ENCODE results near the gene RBKS.

Gene RBKS

DNA sequence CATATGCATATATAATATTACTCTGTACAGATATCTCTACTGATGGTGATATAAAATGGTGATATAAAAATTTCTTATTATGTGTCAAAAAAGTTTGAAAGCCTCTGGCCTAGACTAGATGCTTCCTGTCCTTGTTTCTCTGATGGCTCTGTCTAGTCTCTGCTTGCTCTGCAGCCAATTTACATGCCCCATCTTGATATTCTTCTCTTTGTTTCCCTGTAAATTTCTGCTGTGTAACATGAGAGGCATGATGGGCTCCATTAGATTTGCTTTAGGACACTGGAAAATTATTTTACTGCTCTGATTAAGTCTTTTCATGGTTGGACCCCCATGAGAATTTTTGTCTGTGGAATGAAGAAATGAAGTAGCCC, 24.6 kb upstream of the RBKS start:
- no peak for TF ChIP-seq ZFX (IDR thresholded peaks at IDR 0.05)
- TF ChIP-seq, protein P1, sequence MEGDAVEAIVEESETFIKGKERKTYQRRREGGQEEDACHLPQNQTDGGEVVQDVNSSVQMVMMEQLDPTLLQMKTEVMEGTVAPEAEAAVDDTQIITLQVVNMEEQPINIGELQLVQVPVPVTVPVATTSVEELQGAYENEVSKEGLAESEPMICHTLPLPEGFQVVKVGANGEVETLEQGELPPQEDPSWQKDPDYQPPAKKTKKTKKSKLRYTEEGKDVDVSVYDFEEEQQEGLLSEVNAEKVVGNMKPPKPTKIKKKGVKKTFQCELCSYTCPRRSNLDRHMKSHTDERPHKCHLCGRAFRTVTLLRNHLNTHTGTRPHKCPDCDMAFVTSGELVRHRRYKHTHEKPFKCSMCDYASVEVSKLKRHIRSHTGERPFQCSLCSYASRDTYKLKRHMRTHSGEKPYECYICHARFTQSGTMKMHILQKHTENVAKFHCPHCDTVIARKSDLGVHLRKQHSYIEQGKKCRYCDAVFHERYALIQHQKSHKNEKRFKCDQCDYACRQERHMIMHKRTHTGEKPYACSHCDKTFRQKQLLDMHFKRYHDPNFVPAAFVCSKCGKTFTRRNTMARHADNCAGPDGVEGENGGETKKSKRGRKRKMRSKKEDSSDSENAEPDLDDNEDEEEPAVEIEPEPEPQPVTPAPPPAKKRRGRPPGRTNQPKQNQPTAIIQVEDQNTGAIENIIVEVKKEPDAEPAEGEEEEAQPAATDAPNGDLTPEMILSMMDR (conservative IDR thresholded peaks at IDR 0.05) = no peak
- H3K27ac ChIP-seq = no peak overlapping the region

DNA sequence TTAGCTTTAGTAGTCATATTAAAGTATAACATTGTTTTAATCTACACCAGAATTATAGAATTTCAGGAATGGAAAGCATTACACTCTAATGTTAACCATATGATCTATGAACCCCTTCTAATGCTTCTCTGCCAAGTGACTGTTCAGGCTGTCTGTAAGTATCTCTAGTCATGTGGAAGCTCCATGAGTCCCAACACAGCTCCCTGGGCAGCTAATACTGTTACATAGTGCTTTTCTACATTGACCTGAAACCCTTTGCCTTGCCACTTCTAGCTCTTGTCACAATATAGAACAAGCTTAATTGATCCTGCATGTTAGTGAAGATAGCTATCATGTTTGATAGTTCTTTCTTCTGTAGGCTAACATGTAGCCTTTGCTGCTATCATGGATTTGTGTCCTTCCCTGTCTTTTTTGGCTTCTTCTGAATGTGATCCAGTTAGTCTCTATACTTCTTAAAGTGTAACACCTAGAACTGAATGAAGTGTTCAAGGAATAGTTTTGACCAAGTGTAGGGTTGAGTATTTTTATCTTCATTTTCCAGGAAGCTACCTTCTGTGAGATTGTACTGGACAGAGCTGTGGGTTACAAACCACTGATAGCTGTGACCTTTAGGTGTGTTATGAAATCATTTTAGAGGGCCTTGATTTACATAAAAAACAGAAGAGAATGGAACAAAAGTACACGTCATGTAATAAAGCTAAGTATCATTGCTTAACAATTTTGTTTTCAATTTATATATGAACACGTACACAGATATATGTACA, 24.0 kb upstream of the RBKS start:
- H3K27ac ChIP-seq = no peak overlapping the region
- TF ChIP-seq ZFX (IDR thresholded peaks at IDR 0.05) = no peak
- TF ChIP-seq, protein P1 (conservative IDR thresholded peaks at IDR 0.05) = no peak

- no peak overlapping the region for H3K27ac ChIP-seq
- TF ChIP-seq, protein P1 (conservative IDR thresholded peaks at IDR 0.05) = no peak
- no peak for TF ChIP-seq ZFX (IDR thresholded peaks at IDR 0.05)
Measured at GRCh38 chr2:27912512-27912911, 22.3 kb upstream of the RBKS start.

DNA sequence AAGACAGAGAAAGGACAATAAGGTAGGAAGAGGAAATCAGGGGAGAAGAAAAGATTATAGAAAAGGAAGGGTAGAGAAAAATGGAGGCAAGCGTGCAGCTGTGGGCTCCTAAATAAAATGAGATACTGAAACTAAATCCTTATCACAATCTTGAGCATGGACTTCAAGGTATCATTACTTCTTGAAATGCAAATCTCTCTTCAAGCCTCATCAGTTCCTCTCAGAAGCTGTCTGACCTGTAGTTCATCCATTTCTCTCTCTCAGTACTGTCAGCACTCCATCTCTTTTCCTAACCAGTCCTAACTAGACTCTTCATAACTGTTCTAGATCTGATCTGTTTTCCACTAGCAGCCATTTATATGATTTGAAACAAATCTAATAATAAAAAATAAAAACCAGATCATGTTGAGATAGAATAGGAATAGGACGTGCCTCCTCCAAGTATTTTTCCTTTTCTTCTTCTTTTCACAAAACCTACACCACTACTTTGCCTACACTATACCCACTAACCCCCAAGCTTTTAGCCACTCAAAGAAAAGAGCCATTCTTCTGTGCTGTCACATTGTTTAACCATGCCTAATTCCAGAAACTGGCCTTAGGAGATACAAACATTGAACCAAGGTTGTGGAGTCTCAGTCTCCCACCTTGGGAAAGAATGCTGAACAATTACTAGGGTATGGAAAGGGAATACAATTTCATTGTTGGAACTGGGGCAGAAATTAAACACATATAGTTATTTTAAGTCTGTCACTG, 21.4 kb upstream of the RBKS start:
- TF ChIP-seq, protein P1 (conservative IDR thresholded peaks at IDR 0.05) = no peak
- no peak for TF ChIP-seq ZFX (IDR thresholded peaks at IDR 0.05)
- H3K27ac ChIP-seq = no peak overlapping the region

GRCh38 chr2:27909901-27910300, 19.7 kb upstream of the RBKS start:
- H3K27ac ChIP-seq = no peak overlapping the region
- TF ChIP-seq ZFX (IDR thresholded peaks at IDR 0.05) = no peak
- TF ChIP-seq, protein P1 (conservative IDR thresholded peaks at IDR 0.05) = no peak

DNA sequence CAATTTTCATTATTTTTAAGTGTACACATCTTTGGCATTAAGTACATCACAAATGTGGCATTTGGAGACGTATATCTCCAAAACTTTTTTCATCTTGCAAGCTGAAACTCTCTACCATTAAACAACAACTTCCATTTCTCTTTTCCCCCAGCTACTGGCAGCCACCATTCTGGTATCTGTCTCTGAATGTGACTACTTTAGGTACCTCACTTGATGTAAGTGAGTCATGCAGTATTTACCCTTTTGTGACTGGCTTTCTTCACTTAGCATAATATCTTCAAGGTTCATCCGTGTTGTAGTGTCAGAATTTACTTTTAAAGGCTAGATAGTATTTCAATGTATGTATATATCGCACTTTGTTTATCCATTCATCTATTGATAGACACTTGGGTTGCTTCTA, 17.4 kb upstream of the RBKS start:
- no peak overlapping the region for H3K27ac ChIP-seq
- TF ChIP-seq, protein P1 (conservative IDR thresholded peaks at IDR 0.05) = no peak
- TF ChIP-seq ZFX (IDR thresholded peaks at IDR 0.05) = no peak

DNA sequence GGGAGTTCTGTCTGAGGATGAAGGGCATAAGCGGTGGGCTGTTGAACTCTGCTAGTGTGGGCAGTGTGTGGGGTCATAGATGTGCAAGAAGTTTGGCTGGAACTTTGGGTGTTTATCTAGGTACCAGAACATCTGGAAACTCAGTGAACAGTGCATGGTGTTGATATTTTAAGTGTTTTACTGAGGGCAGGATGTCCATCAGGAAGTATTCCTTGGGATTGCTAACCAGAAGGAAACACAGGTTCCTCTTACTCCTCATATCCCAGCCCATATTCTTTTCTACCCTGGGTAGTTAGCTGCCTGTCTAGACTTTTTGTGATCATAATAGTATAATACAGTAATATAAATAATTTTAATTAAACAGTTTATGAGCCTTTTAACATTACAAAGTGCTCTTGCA, 15.9 kb upstream of the RBKS start:
- TF ChIP-seq, protein P1 (conservative IDR thresholded peaks at IDR 0.05) = no peak
- TF ChIP-seq ZFX (IDR thresholded peaks at IDR 0.05) = no peak

More for the DNA sequence above, 15.9 kb upstream of the RBKS start:
- no peak overlapping the region for H3K27ac ChIP-seq
